Erythroblast (primary cell): ENCODE measurements around the gene PLAAT2.

ENCODE experiments used
- DNase-seq, 2 experiments: peaks; one replicate each; lab custom pipeline; 2025; lab: John Stamatoyannopoulos, UW
- GATA1 ChIP-seq: IDR thresholded peaks from 2 replicates; pipeline ENCODE4 v1.6.1; 2011; ENCODE audit warnings: low read depth, mild to moderate bottlenecking, control low read depth, low read length, moderate library complexity
- POLR2A ChIP-seq: IDR thresholded peaks from 2 replicates; pipeline ENCODE4 v1.6.1; 2011; ENCODE audit warnings: mild to moderate bottlenecking, low read length

Gene PLAAT2

GRCh38 chr11:63505857-63506528 lies 57.2 kb downstream of the PLAAT2 start, which contains the start of gene LGALS12:
LGALS12 (plus strand) TSS chr11:63506084; CDS start chr11:63506459, 375 bp downstream.
- no peak for TF ChIP-seq GATA1
- TF ChIP-seq POLR2A, result no peak
- DNase-seq, result peak; percentile 18 to 20

DNA sequence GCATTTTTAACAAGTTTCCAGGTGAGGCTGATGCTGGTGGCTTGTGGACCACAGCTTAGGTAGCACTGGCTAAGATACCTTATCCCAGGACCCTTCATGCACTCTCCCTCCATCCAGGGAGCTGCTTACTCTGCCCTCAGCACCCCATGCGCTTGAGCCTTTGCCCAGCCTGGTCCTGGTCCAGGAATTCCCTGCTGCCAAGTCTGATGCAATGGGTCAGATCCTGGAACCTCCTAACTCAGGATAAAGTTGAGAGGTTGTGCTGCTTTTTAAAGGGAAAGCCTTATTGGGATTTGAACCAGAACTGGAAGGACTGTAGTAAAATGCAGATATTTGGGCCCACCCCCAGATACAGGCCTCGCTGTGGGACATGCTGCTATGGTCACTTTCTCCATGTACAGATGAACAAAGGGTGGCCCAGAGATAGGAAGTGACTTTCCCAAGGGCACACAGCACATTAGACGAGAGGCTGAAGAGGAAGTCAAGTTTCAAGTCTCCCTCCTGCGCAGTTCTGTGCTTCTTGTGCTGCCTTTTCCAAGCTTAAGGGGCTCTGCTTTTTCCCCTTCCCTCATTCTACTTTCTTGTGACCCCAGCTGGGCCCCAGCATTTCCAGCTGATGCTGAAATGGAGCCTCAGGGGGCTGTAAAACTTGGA lies 58.1 kb downstream of the PLAAT2 start:
- DNase-seq, result no peak
- TF ChIP-seq GATA1 (no peak), POLR2A (no peak)

- TF ChIP-seq POLR2A (no peak), GATA1 (no peak)
- no peak for DNase-seq
Observed at GRCh38 chr11:63504054-63504453, 59.1 kb downstream of the PLAAT2 start.

GRCh38 chr11:63503492-63503891 lies 59.7 kb downstream of the PLAAT2 start:
- DNase-seq, result no peak
- TF ChIP-seq GATA1 (no peak), POLR2A (no peak)
